GM20000 (cell line): ENCODE data around the gene ANGPTL4.
"Not testable (repeated sequence)": the region's sequence is repeated elsewhere in the genome, so short reads cannot be mapped to it uniquely, and the experiment has no call there.

Experiments
- DNase-seq: peaks from one replicate; pipeline ENCODE4 v3.0.0; 2012; ENCODE audit warnings: low spot score
- TF ChIP-seq, protein P1 (sequence below): IDR thresholded peaks from 2 replicates; pipeline ENCODE4 v1.5.1; 2012; ENCODE audit warnings: mild to moderate bottlenecking, control low read depth; ENCODE audit errors: extremely low read depth, missing control alignments

Gene ANGPTL4

GRCh38 chr19:8370176-8371010, 6.4 kb downstream of the ANGPTL4 start:
- no peak for DNase-seq

GRCh38 chr19:8371011-8371804, 7.3 kb downstream of the ANGPTL4 start:
- TF ChIP-seq, protein P1, sequence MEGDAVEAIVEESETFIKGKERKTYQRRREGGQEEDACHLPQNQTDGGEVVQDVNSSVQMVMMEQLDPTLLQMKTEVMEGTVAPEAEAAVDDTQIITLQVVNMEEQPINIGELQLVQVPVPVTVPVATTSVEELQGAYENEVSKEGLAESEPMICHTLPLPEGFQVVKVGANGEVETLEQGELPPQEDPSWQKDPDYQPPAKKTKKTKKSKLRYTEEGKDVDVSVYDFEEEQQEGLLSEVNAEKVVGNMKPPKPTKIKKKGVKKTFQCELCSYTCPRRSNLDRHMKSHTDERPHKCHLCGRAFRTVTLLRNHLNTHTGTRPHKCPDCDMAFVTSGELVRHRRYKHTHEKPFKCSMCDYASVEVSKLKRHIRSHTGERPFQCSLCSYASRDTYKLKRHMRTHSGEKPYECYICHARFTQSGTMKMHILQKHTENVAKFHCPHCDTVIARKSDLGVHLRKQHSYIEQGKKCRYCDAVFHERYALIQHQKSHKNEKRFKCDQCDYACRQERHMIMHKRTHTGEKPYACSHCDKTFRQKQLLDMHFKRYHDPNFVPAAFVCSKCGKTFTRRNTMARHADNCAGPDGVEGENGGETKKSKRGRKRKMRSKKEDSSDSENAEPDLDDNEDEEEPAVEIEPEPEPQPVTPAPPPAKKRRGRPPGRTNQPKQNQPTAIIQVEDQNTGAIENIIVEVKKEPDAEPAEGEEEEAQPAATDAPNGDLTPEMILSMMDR = no peak
- DNase-seq = no peak

More at GRCh38 chr19:8370176-8371010, 6.4 kb downstream of the ANGPTL4 start:
- TF ChIP-seq, protein P1 = no peak

DNA sequence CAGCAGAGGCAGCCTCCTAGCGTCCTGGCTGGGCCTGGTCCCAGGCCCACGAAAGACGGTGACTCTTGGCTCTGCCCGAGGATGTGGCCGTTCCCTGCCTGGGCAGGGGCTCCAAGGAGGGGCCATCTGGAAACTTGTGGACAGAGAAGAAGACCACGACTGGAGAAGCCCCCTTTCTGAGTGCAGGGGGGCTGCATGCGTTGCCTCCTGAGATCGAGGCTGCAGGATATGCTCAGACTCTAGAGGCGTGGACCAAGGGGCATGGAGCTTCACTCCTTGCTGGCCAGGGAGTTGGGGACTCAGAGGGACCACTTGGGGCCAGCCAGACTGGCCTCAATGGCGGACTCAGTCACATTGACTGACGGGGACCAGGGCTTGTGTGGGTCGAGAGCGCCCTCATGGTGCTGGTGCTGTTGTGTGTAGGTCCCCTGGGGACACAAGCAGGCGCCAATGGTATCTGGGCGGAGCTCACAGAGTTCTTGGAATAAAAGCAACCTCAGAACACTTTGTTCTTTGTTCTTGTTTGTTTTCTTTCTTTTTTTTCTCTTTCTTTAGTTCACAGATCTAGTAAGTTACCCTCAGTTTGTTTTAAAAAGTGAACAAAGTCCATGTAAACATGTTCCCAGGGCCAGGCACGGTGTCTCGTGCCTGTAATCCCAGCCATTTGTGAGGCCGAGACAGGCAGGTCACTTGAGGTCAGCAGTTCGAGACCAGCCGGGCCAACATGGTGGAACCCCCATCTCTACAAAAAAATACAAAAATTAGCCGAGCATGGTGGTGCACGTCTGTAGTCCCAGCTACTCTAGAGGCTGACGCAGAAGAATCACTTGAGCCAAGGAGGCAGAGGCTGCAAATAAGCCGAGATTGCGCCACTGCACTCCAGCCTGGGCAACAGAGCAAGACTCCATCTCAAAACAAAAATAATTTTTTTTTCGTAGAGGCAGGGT, 10.2 kb downstream of the ANGPTL4 start:
- TF ChIP-seq, protein P1 = no peak
- DNase-seq = peak; percentile 16

DNA sequence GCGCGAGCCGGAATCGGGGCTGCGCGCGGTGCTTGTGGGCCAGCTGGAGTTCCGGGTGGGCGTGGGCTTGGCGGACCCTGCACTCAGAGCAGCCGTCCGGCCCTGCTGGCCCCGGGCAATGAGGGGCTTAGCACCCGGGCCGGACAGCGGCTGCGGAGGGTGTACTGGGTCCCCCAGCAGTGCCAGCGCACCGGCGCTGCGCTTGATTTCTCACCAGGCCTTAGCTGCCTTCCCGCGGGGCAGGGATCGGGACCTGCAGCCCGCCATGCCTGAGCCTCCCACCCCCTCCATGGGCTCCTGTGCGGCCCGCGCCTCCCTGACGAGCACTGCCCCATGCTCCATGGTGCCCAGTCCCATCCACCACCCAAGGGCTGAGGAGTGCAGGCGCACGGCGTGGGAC, 11.8 kb downstream of the ANGPTL4 start:
- not testable (repeated sequence) for DNase-seq

DNA sequence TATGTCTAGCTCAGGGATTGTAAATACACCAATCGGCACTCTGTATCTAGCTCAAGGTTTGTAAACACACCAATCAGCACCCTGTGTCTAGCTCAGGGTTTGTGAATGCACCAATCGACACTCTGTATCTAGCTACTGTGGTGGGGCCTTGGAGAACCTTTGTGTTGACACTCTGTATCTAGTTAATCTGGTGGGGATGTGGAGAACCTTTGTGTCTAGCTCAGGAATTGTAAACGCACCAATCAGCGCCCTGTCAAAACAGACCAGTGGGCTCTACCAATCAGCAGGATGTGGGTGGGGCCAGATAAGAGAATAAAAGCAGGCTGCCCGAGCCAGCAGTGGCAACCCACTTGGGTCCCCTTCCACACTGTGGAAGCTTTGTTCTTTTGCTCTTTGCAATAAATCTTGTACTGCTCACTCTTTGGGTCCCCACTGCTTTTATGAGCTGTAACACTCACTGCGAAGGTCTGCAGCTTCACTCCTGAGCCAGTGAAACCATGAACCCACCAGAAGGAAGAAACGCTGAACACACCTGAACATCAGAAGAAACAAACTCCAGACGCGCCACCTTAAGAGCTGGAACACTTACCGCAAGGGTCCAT, 12.5 kb downstream of the ANGPTL4 start:
- DNase-seq = not testable (repeated sequence)

DNA sequence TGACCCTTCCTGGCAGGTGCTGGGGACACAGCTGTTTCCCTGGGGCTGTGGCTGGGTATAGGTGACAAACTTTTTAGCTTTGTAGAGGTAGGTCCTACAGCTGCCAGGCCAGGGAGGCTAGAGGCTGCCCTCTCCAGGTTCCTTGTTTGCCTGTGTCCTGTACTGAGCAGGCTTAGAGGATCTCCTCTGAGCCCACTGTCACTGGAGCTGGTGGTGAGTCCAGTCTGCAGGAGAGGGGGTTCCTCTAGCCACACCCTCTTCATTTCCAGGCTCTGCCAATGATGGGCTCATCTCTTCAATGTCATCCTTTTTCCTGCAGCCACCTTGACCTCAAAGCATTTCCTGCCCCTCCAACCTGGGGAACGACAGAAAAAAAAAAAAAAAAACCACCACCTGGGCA, 13.6 kb downstream of the ANGPTL4 start:
- DNase-seq = peak; percentile 7
- TF ChIP-seq, protein P1 = no peak

DNA sequence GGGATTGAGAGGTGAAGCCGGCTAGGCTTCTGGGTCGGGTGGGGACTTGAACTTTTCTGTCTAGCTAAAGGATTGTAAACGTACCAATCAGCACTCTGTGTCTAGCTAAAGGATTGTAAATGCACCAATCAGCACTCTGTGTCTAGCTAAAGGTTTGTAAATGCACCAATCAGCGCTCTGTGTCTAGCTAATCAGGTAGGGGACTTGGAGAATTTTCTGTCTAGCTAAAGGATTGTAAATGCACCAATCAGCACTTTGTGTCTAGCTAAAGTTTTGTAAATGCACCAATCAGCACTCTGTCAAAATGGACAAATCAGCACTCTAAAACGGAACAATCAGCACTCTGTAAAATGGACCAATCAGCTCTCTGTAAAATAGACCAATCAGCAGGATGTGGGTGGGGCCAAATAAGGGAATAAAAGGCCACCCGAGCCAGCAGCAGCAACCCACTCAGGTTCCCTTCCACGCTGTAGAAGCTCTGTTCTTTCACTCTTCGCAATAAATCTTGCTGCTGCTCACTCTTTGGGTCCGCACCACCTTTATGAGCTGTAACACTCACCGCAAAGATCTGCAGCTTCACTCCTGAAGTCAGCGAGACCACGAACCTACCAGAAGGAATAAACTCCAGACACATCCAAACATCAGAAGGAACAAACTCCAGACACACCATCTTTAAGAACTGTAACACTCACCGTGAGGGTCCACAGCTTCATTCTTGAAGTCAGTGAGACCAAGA, 15.4 kb downstream of the ANGPTL4 start:
- DNase-seq = not testable (repeated sequence)

- not testable (repeated sequence) for DNase-seq
Observed at GRCh38 chr19:8384569-8384968, 20.6 kb downstream of the ANGPTL4 start.

DNA sequence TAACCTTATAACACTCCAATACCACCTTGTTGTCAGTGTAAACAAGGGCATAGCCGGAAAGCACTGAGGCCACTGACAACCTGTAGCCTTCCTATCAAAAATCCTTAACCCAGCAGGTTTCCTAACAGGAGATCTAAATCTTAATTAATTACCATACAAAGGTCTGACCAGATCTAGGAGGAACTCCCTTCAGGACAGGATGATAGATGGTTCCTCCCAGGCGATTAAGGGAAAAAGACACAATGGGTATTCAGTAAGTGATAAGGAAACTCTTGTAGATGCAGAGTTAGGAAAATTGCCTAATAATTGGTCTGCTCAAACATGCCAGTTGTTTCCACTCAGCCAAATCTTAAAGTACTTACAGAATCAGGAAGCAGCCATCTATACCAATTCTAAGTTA, 21.1 kb downstream of the ANGPTL4 start:
- not testable (repeated sequence) for DNase-seq

DNA sequence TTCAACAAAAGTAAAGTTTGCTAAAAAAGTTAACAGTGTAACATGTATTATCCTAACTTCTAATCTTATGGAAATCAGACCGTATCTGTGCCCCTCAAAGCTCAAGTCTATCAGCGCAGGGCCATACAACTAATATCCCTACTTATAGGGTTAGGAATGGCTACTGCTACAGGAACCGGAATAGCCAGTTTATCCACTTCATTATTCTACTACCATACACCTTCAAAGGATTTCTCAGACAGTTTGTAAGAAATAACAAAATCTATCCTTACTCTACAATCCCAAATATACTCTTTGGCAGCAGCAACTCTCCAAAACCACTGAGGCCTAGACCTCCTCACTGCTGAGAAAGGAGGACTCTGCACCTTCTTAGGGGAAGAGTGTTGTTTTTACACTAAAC, 21.6 kb downstream of the ANGPTL4 start:
- not testable (repeated sequence) for DNase-seq

GRCh38 chr19:8386419-8386818, 22.5 kb downstream of the ANGPTL4 start:
- not testable (repeated sequence) for DNase-seq
